ENCODE measurements around the gene CEBPZOS. TPM values are rescaled to one million over a fixed set of nuclear protein-coding genes. Genes with fewer than 3 reads are reported as not detected.

The CEBPZOS gene
- total and polyA plus RNA-seq, 9 of the 15 experiments (the other 6 are each of a cell fraction or from before 2014, with no cell fraction given), result 21.7 to 64.8 (median 46.7) TPM

- no peak overlapping the region for H3K27ac ChIP-seq (ENCODE audit: extremely low read depth, low read depth, low read length)
- no TSS peak for BruUV-seq (replicated peaks)
- POLR2A ChIA-PET, result interaction anchor here (0.6 to 1.3 kb wide), 2 partner anchors 13 to 49 kb away, joined by 3 read pairs; no protein-coding TSS in a partner anchor
- no peaks in the 10 kb centered on the region for H3K4me1 ChIP-seq (replicated peaks in 1 of 2; ENCODE audit: control insufficient read depth in 2 of 2, insufficient read depth in 2 of 2, low read length in 2 of 2)
- no peak overlapping the region for H3K9ac ChIP-seq (ENCODE audit: insufficient read depth in 1 of 2, low read depth in 2 of 2, low read length in 2 of 2)
- FAIRE-seq (no peak), ATAC-seq (no peak), DNase-seq (ENCODE audit: extremely low read depth in 1 of 4, low spot score in 3 of 4) (no peak)
- in situ Hi-C loops (cut with MboI), result no loop called here
- TF ChIP-seq ZKSCAN3 (CRISPR knock-in tag; IDR thresholded peaks at IDR 0.05) (no peak), FIP1L1 (IDR thresholded peaks at IDR 0.05; ENCODE audit: low read depth, low read length, poor library complexity, severe bottlenecking) (no peak), E2F3 (CRISPR knock-in tag; IDR thresholded peaks at IDR 0.05) (no peak), ZFX (CRISPR knock-in tag; IDR thresholded peaks at IDR 0.05) (no peak), PHB2 (IDR thresholded peaks at IDR 0.05; ENCODE audit: low read depth) (no peak), NR4A1 (CRISPR knock-in tag; IDR thresholded peaks at IDR 0.05) (no peak), NR4A1 (tag; IDR thresholded peaks at IDR 0.05) (no peak), ZKSCAN1 (IDR thresholded peaks at IDR 0.05; ENCODE audit: low read depth, low read length) (no peak), BACH1 (tag; IDR thresholded peaks at IDR 0.05) (no peak), ZNF586 (CRISPR knock-in tag; conservative IDR thresholded peaks at IDR 0.05) (no peak), SIX5 (IDR thresholded peaks at IDR 0.05; ENCODE audit: borderline replicate concordance in 1 of 2, insufficient read depth in 1 of 2, low read depth in 1 of 2, low read length in 2 of 2) (no peak), ZC3H8 (IDR thresholded peaks at IDR 0.05) (no peak), RBM25 (IDR thresholded peaks at IDR 0.05; ENCODE audit: low read depth, low read length, severe bottlenecking) (no peak), NEUROD1 (IDR thresholded peaks at IDR 0.05; ENCODE audit: borderline replicate concordance, low read depth, low read length, partially characterized antibody) (no peak), PATZ1 (CRISPR knock-in tag; IDR thresholded peaks at IDR 0.05; ENCODE audit: borderline replicate concordance) (no peak), XRCC5 (IDR thresholded peaks at IDR 0.05; ENCODE audit: low read depth, low read length) (no peak), ZNF699 (CRISPR knock-in tag; IDR thresholded peaks at IDR 0.05; ENCODE audit: insufficient replicate concordance) (no peak), NBN (IDR thresholded peaks at IDR 0.05; ENCODE audit: low read depth) (no peak)
- H3K9me3 ChIP-seq (replicated peaks; ENCODE audit: control insufficient read depth, insufficient read depth, low read depth, low read length), result no peaks in the 10 kb centered on the region
- no peaks in the 10 kb centered on the region for H3K36me3 ChIP-seq (ENCODE audit: control insufficient read depth, insufficient read depth, low read length)
- intact Hi-C loops (cut with micrococcal nuclease), result no loop called here
- no peak overlapping the region for H2AFZ ChIP-seq (ENCODE audit: low read depth, low read length)
- no peaks in the 10 kb centered on the region for H3K79me2 ChIP-seq (ENCODE audit: control insufficient read depth, insufficient read depth, low read length)
- no peak overlapping the region for H3K4me2 ChIP-seq (ENCODE audit: insufficient read depth, low read length)
- no peak overlapping the region for H3K4me3 ChIP-seq
- CTCF ChIA-PET (ENCODE audit: low intra/inter-chr PET ratio), result no interaction called here
- H3K27me3 ChIP-seq (ENCODE audit: control insufficient read depth in 2 of 2, insufficient read depth in 2 of 2, low read length in 2 of 2), result peaks cover 0 to under 1% of the 10 kb centered on the region in 2 experiments; a peak in 1 of 5 replicates
- H3K9me1 ChIP-seq (ENCODE audit: control insufficient read depth, insufficient read depth, low read length), result no peaks in the 10 kb centered on the region
- H4K20me1 ChIP-seq (replicated peaks; ENCODE audit: control insufficient read depth, insufficient read depth, low read length), result no peaks in the 10 kb centered on the region
Measured at GRCh38 chr2:37171624-37171950, 24.7 kb upstream of the CEBPZOS start.
